IMR-90 (cell line): ENCODE results near the gene SELENOM. TPM values are rescaled to one million over a fixed set of nuclear protein-coding genes. Genes with fewer than 3 reads are reported as not detected.

ENCODE experiments used
- ATAC-seq: fragments of 200-7000 bp; cut with Tn5 transposase; 2 replicates; pipeline ENCODE4 v1.9.1; 2020; ENCODE audit warnings: low read depth, mild to moderate bottlenecking, moderate library complexity
- BruUV-seq: library from RNA; stranded (reverse); fragments of 400-500 nt; replicated peaks from 2 replicates; lab custom pipeline; 2021; lab: Mats Ljungman, UMichigan
- CTCF ChIA-PET: fragments of 300-600 bp; formaldehyde crosslinking; extraction: SDS; loops from one replicate; lab custom pipeline; 2021; ENCODE audit warnings: antibody characterized with exemption; lab: Yijun Ruan, JAX
- POLR2A ChIA-PET: fragments of 300-600 bp; sonication (Branson Sonifier 250); formaldehyde crosslinking; loops from one replicate; lab custom pipeline; 2022; ENCODE audit warnings: antibody characterized with exemption; ENCODE audit not compliant: unreplicated experiment; lab: Charles Lee
- DNase-seq: peaks from one replicate; pipeline ENCODE4 v3.0.0; 2013
- H2AFZ ChIP-seq: replicated peaks from 2 replicates; pipeline ENCODE3; 2013; ENCODE audit warnings: low read length, mild to moderate bottlenecking; ENCODE audit not compliant: poor library complexity
- H2AK5ac ChIP-seq: 2 replicates; pipeline ENCODE4 v1.6.1; 2013; ENCODE audit warnings: low read depth, low read length, inconsistent platforms
- H2AK9ac ChIP-seq: replicated peaks from 2 replicates; pipeline ENCODE3; 2013; ENCODE audit warnings: mild to moderate bottlenecking, low read depth, low read length, moderate library complexity; ENCODE audit not compliant: poor library complexity
- H2BK120ac ChIP-seq: 2 replicates; pipeline ENCODE4 v1.6.1; 2013; ENCODE audit warnings: low read depth, low read length, inconsistent platforms
- H2BK15ac ChIP-seq: 3 replicates; pipeline ENCODE4 v1.6.1; 2013; ENCODE audit warnings: low read depth, low read length, inconsistent platforms
- H2BK20ac ChIP-seq: 2 replicates; pipeline ENCODE4 v1.6.1; 2013; ENCODE audit warnings: low read depth, mild to moderate bottlenecking, inconsistent platforms, low read length, moderate library complexity
- H2BK5ac ChIP-seq: 2 replicates; pipeline ENCODE4 v1.6.1; 2013; ENCODE audit warnings: mild to moderate bottlenecking, low read depth, low read length, inconsistent platforms; ENCODE audit not compliant: poor library complexity, severe bottlenecking
- H3K14ac ChIP-seq: replicated peaks from 2 replicates; pipeline ENCODE4 v1.6.1; 2013; ENCODE audit warnings: low read depth, low read length, inconsistent platforms
- H3K18ac ChIP-seq: 2 replicates; pipeline ENCODE4 v1.6.1; 2013; ENCODE audit warnings: low read depth, low read length, control low read depth
- H3K23ac ChIP-seq: 2 replicates; pipeline ENCODE4 v1.6.1; 2013; ENCODE audit warnings: low read depth, low read length, inconsistent platforms
- H3K27ac ChIP-seq: 2 replicates; pipeline ENCODE4 v1.5.1; 2013; ENCODE audit warnings: mild to moderate bottlenecking, control low read depth, low read length; ENCODE audit not compliant: insufficient read depth
- H3K27me3 ChIP-seq: 2 replicates; pipeline ENCODE4 v1.6.1; 2013; ENCODE audit warnings: low read length; ENCODE audit not compliant: control insufficient read depth, insufficient read depth
- H3K36me3 ChIP-seq: 2 replicates; pipeline ENCODE4 v1.6.1; 2013; ENCODE audit warnings: low read length, mixed read lengths; ENCODE audit not compliant: control insufficient read depth, insufficient read depth
- H3K4ac ChIP-seq: 2 replicates; pipeline ENCODE4 v1.6.1; 2013; ENCODE audit warnings: low read depth, low read length, inconsistent platforms
- H3K4me1 ChIP-seq: 2 replicates; pipeline ENCODE4 v1.6.1; 2013; ENCODE audit warnings: low read length, mixed read lengths; ENCODE audit not compliant: control insufficient read depth, insufficient read depth
- H3K4me2 ChIP-seq: 2 replicates; pipeline ENCODE4 v1.6.1; 2013; ENCODE audit warnings: low read depth, mild to moderate bottlenecking, control low read depth, low read length, moderate library complexity
- H3K4me3 ChIP-seq: 2 replicates; pipeline ENCODE4 v1.5.1; 2013; ENCODE audit warnings: low read depth, mild to moderate bottlenecking, control low read depth, low read length, moderate library complexity; ENCODE audit not compliant: insufficient read depth
- H3K56ac ChIP-seq: 2 replicates; pipeline ENCODE4 v1.6.1; 2013; ENCODE audit warnings: low read length, inconsistent platforms; ENCODE audit not compliant: insufficient read depth; ENCODE audit errors: extremely low read depth
- H3K79me1 ChIP-seq, 2 experiments: 2 replicates each; pipeline ENCODE4 v1.6.1; 2013; ENCODE audit warnings: low read length in 2 of 2, inconsistent platforms in 1 of 2, low read depth in 1 of 2
- H3K9ac ChIP-seq: 2 replicates; pipeline ENCODE4 v1.6.1; 2013; ENCODE audit warnings: low read depth, low read length, control low read depth
- H3K9me1 ChIP-seq: 2 replicates; pipeline ENCODE4 v1.6.1; 2013; ENCODE audit warnings: low read length, inconsistent platforms; ENCODE audit not compliant: insufficient read depth
- H3K9me3 ChIP-seq: 2 replicates; pipeline ENCODE4 v1.6.1; 2013; ENCODE audit warnings: low read length; ENCODE audit not compliant: control insufficient read depth, insufficient read depth
- H4K20me1 ChIP-seq: 2 replicates; pipeline ENCODE4 v1.6.1; 2013; ENCODE audit warnings: low read length, inconsistent platforms; ENCODE audit not compliant: insufficient read depth
- H4K5ac ChIP-seq: 2 replicates; pipeline ENCODE4 v1.6.1; 2013; ENCODE audit warnings: mild to moderate bottlenecking, low read depth, low read length, control low read depth
- H4K8ac ChIP-seq, 2 experiments: 2 replicates each; pipeline ENCODE4 v1.6.1; 2013; ENCODE audit warnings: low read depth in 2 of 2, low read length in 2 of 2, control low read depth in 1 of 2, inconsistent platforms in 1 of 2
- H4K91ac ChIP-seq: 2 replicates; pipeline ENCODE4 v1.6.1; 2013; ENCODE audit warnings: low read depth, low read length, inconsistent platforms; ENCODE audit not compliant: insufficient read depth
- BHLHE40 ChIP-seq: fragments of 150-350 bp; IDR thresholded peaks from 2 replicates; pipeline ENCODE4 v1.6.1; 2016; ENCODE audit warnings: mild to moderate bottlenecking, low read depth, low read length
- CEBPB ChIP-seq: IDR thresholded peaks from 2 replicates; pipeline ENCODE4 v1.6.1; 2012; ENCODE audit warnings: low read depth, low read length, improper control_type of control experiment
- CHD1 ChIP-seq: IDR thresholded peaks from 2 replicates; pipeline ENCODE4 v1.6.1; 2012; ENCODE audit warnings: low read depth, low read length, improper control_type of control experiment
- ELK1 ChIP-seq: fragments of 150-350 bp; IDR thresholded peaks from 2 replicates; pipeline ENCODE4 v1.6.1; 2016; ENCODE audit warnings: low read depth, mild to moderate bottlenecking, low read length, moderate library complexity, borderline replicate concordance
- FOS ChIP-seq: fragments of 150-350 bp; IDR thresholded peaks from 2 replicates; pipeline ENCODE4 v1.6.1; 2016; ENCODE audit warnings: low read depth, low read length
- MAFK ChIP-seq: IDR thresholded peaks from 2 replicates; pipeline ENCODE4 v1.6.1; 2012; ENCODE audit warnings: low read depth, low read length, improper control_type of control experiment
- MAZ ChIP-seq: IDR thresholded peaks from 2 replicates; pipeline ENCODE4 v1.6.1; 2012; ENCODE audit warnings: low read depth, mild to moderate bottlenecking, low read length, improper control_type of control experiment, moderate library complexity, borderline replicate concordance
- MXI1 ChIP-seq: IDR thresholded peaks from 2 replicates; pipeline ENCODE4 v1.6.1; 2012; ENCODE audit warnings: low read depth, mild to moderate bottlenecking, low read length, moderate library complexity, borderline replicate concordance
- NFE2L2 ChIP-seq: fragments of 150-350 bp; IDR thresholded peaks from 2 replicates; pipeline ENCODE4 v1.6.1; 2016; ENCODE audit warnings: low read depth, mild to moderate bottlenecking, low read length
- POLR2A ChIP-seq: IDR thresholded peaks from 2 replicates; pipeline ENCODE4 v1.6.1; 2012; ENCODE audit warnings: mild to moderate bottlenecking, low read depth, low read length
- RAD21 ChIP-seq: IDR thresholded peaks from 2 replicates; pipeline ENCODE4 v1.6.1; 2012; ENCODE audit warnings: low read length, improper control_type of control experiment
- RCOR1 ChIP-seq: IDR thresholded peaks from 2 replicates; pipeline ENCODE4 v1.6.1; 2012; ENCODE audit warnings: mild to moderate bottlenecking, low read length, improper control_type of control experiment; ENCODE audit not compliant: insufficient replicate concordance
- RFX5 ChIP-seq: IDR thresholded peaks from 2 replicates; pipeline ENCODE4 v1.8.0; 2012; ENCODE audit warnings: low read depth, mild to moderate bottlenecking, low read length, moderate library complexity
- SMC3 ChIP-seq: fragments of 150-350 bp; IDR thresholded peaks from 2 replicates; pipeline ENCODE4 v1.6.1; 2016; ENCODE audit warnings: low read depth, mild to moderate bottlenecking, antibody characterized with exemption, low read length, moderate library complexity
- USF2 ChIP-seq: fragments of 150-350 bp; IDR thresholded peaks from 2 replicates; pipeline ENCODE4 v1.6.1; 2017; ENCODE audit warnings: mild to moderate bottlenecking, antibody characterized with exemption, low read length, low read depth
- WGBS, 2 experiments: methylation state at CpG; one replicate each; pipeline versions ENCODE4 v1.1.5 to v1.1.7; 2013; ENCODE audit warnings: missing lambda C conversion rate in 2 of 2; ENCODE audit not compliant: insufficient read length in 1 of 2; ENCODE audit errors: extremely low coverage in 2 of 2; 5-methylcytosine and 5-hydroxymethylcytosine counted together
- dilution Hi-C: fragments of 300-500 bp; cut with HindIII; formaldehyde crosslinking; loops from one replicate; pipeline ENCODE4 v1.14.3; 2018; ENCODE audit warnings: low sequenced_read_pairs; ENCODE audit not compliant: unreplicated experiment
- in situ Hi-C: fragments of 300-500 bp; cut with MboI; formaldehyde crosslinking; loops from 3 replicates; pipeline ENCODE4 v1.14.3; 2019; ENCODE audit warnings: low sequenced_read_pairs, inconsistent platforms, mixed read lengths
- intact Hi-C: fragments of 100-400 bp; cut with micrococcal nuclease; formaldehyde crosslinking; loops from 2 replicates; pipeline ENCODE4 v1.10.0; 2022
- polyA plus RNA-seq, 3 experiments: library from polyadenylated mRNA; depleted of rRNA; stranded (reverse); fragments of >200 nt; gene quantifications; 2 replicates each; pipeline ENCODE4 v1.2.3, GENCODE V29; 2012; ENCODE audit warnings: low replicate concordance in 1 of 3
- total RNA-seq: library from RNA; depleted of rRNA; stranded (reverse); fragments of >200 nt; gene quantifications from 2 replicates; pipeline ENCODE4 v1.2.3, GENCODE V29; 2012

The SELENOM gene
- total and polyA plus RNA-seq, 2 of the 4 experiments (the other 2 are of a cell fraction): 46.2 to 270 TPM

DNA sequence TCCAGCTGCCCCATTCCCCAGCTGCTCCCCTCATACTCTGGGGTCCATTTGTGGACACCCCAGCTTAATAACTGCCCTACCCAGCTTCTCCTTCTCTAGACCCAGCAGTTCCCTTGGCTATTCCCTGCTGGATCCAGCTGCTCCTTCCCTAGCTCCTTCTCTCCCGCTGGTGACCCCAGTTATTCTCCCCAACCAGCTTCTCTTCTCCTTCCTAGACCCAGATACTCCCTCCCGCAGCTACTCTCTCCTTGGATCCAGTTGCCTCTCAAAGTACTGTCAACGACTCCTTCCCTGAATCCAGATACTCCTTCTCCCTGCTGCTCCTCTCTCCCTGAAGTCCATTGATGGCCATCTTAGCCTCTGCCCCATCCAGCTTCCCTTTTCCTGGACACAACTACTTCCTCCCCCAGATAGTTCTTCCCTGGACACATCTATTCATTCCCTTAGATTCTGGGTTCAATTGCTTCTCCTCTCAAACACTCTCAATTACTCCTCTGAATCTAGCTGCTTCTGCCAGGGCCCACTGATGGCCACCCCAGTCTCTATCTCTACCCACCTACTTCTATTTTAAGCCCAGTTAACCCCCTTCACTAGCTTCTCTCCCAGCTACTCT lies 11.6 kb downstream of the SELENOM start:
- no peaks in the 10 kb centered on the region for H3K9me3 ChIP-seq
- peaks cover 7% of the 10 kb centered on the region; the same call in 1 of the 2 replicates for H3K9me1 ChIP-seq
- H4K91ac ChIP-seq: no peak overlapping the region
- no peak overlapping the region for H3K23ac ChIP-seq
- TF ChIP-seq CEBPB (no peak), RFX5 (no peak), ELK1 (no peak), MAFK (no peak), NFE2L2 (no peak), CHD1 (no peak), USF2 (no peak), SMC3 (no peak), POLR2A (no peak), FOS (no peak), BHLHE40 (no peak), RAD21 (no peak), RCOR1 (no peak), MAZ (no peak), MXI1 (no peak)
- H3K27ac ChIP-seq: no peak overlapping the region
- ATAC-seq (no peak), DNase-seq (no peak)
- peaks cover 7% of the 10 kb centered on the region; the same call in 1 of the 2 replicates for H4K20me1 ChIP-seq
- H3K56ac ChIP-seq: no peak overlapping the region
- H3K4me3 ChIP-seq: no peak overlapping the region
- H2AK5ac ChIP-seq: no peak overlapping the region
- H3K79me1 ChIP-seq: peaks cover 21 to 49% of the 10 kb centered on the region in 2 experiments
- no peak overlapping the region for H3K18ac ChIP-seq
- H3K9ac ChIP-seq: no peak overlapping the region
- ChIA-PET CTCF (interaction anchor here (0.6 to 1.3 kb wide), 2 partner anchors 12 to 29 kb away, joined by 3 to 6 read pairs; partner anchors contain the start of gene SELENOM), POLR2A (no interaction called here)
- peaks cover 12% of the 10 kb centered on the region for H3K4me1 ChIP-seq
- in situ Hi-C loops (no loop called here), dilution Hi-C loops (no loop called here), intact Hi-C loops (no loop called here)
- no TSS peak for BruUV-seq
- H3K4ac ChIP-seq: no peak overlapping the region
- no peak overlapping the region for H2BK5ac ChIP-seq
- 100% methylated on average over 2 of the region's 3 CpGs; no CpG with 5 or more reads in 1 of the 2 experiments for WGBS, 2 experiments
- H2BK120ac ChIP-seq: no peak overlapping the region
- no peak overlapping the region for H4K8ac ChIP-seq
- peaks cover 80% of the 10 kb centered on the region for H3K36me3 ChIP-seq
- no peak overlapping the region for H2AK9ac ChIP-seq
- no peak overlapping the region for H4K5ac ChIP-seq
- H2BK15ac ChIP-seq: no peak overlapping the region
- H2BK20ac ChIP-seq: no peak overlapping the region
- no peak overlapping the region for H2AFZ ChIP-seq
- H3K4me2 ChIP-seq: no peak overlapping the region
- H3K27me3 ChIP-seq: no peaks in the 10 kb centered on the region
- H3K14ac ChIP-seq: no peak overlapping the region
